HEK293 (cell line): Measurements from ENCODE around the gene DPYSL5.

Source experiments
- MEIS1 ChIP-seq: sonication (generic); formaldehyde crosslinking; IDR thresholded peaks from 2 replicates; pipeline ENCODE4 v1.8.1; 2022; ENCODE audit warnings: missing genetic modification reagents, mild to moderate bottlenecking, borderline replicate concordance
- SETDB1 ChIP-seq: IDR thresholded peaks from one replicate; pipeline ENCODE4 v1.6.1; 2017; ENCODE audit warnings: mild to moderate bottlenecking, low read length, moderate library complexity, mixed read lengths; ENCODE audit not compliant: insufficient read length
- ZBTB1 ChIP-seq: fragments of 450-650 bp; formaldehyde crosslinking; IDR thresholded peaks from 2 replicates; pipeline ENCODE4 v1.5.1; 2016; ENCODE audit warnings: missing biosample characterization, missing genetic modification characterization
- ZNF24 ChIP-seq: fragments of 450-650 bp; formaldehyde crosslinking; IDR thresholded peaks from 2 replicates; pipeline ENCODE4 v1.5.1; 2016; ENCODE audit warnings: missing biosample characterization, missing genetic modification characterization
- ZNF530 ChIP-seq: fragments of 450-650 bp; formaldehyde crosslinking; IDR thresholded peaks from 2 replicates; pipeline ENCODE4 v1.5.1; 2016; ENCODE audit warnings: low read depth, missing biosample characterization, missing genetic modification characterization

DNA sequence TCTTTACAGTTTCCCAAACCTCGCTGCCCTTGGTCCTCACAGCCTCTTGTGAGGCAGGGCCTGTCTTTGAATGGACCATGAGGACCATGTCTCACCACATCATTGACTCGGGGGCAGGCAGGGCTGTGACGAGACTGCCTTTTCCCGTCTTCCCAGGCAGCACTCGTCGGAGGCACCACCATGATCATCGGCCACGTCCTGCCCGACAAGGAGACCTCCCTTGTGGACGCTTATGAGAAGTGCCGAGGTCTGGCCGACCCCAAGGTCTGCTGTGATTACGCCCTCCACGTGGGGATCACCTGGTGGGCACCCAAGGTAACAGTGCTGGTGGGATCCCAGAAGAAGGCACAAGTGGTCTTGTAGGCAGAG lies 76.8 kb downstream of the DPYSL5 start:
- TF ChIP-seq MEIS1 (no peak), ZNF530 (tag by site-specific recombination) (no peak), ZNF24 (tag by site-specific recombination) (no peak), SETDB1 (no peak), ZBTB1 (tag by site-specific recombination) (no peak)
